ENCODE data around the gene TXNRD1. TPM values are rescaled to one million over a fixed set of nuclear protein-coding genes. Genes with fewer than 3 reads are reported as not detected.
"Not testable (repeated sequence)": the region's sequence is repeated elsewhere in the genome, so short reads cannot be mapped to it uniquely, and the experiment has no call there.

TXNRD1 gene
- total RNA-seq, 1 donor from 2014 or later, result 98.0 TPM

- H3K9me3 ChIP-seq (replicated peaks), result no peaks in the 10 kb centered on the region
- no peak overlapping the region for H3K4me3 ChIP-seq
- TF ChIP-seq CTCF (IDR thresholded peaks at IDR 0.05; ENCODE audit: borderline replicate concordance), result no peak
- intact Hi-C loops (cut with micrococcal nuclease), result no loop called here
- no peaks in the 10 kb centered on the region for H3K36me3 ChIP-seq
- H3K27me3 ChIP-seq (ENCODE audit: low read depth), result peaks cover 5% of the 10 kb centered on the region
- H3K4me1 ChIP-seq, result no peaks in the 10 kb centered on the region
- no peak for DNase-seq
- no peak overlapping the region for H3K27ac ChIP-seq (replicated peaks)
These were observed 8.0 kb upstream of the TXNRD1 start for GRCh38 chr12:104207416-104208205.

- peaks cover 16% of the 10 kb centered on the region for H3K4me1 ChIP-seq
- no peak overlapping the region for H3K27ac ChIP-seq (replicated peaks)
- no peaks in the 10 kb centered on the region for H3K36me3 ChIP-seq
- intact Hi-C loops (cut with micrococcal nuclease), result no loop called here
- H3K4me3 ChIP-seq, result no peak overlapping the region
- DNase-seq, result no peak
- no peaks in the 10 kb centered on the region for H3K9me3 ChIP-seq (replicated peaks)
- TF ChIP-seq CTCF (IDR thresholded peaks at IDR 0.05; ENCODE audit: borderline replicate concordance), result no peak
- no peaks in the 10 kb centered on the region for H3K27me3 ChIP-seq (ENCODE audit: low read depth)
These were observed 3.1 kb upstream of the TXNRD1 start for GRCh38 chr12:104212516-104212915.

- DNase-seq, result no peak
- intact Hi-C loops (cut with micrococcal nuclease), result no loop called here
- H3K4me1 ChIP-seq, result peaks cover 20% of the 10 kb centered on the region
- no peaks in the 10 kb centered on the region for H3K27me3 ChIP-seq (ENCODE audit: low read depth)
- no peaks in the 10 kb centered on the region for H3K9me3 ChIP-seq (replicated peaks)
- no peak overlapping the region for H3K4me3 ChIP-seq
- no peak overlapping the region for H3K27ac ChIP-seq (replicated peaks)
- no peaks in the 10 kb centered on the region for H3K36me3 ChIP-seq
- no peak for TF ChIP-seq CTCF (IDR thresholded peaks at IDR 0.05; ENCODE audit: borderline replicate concordance)
These were observed 1.6 kb upstream of the TXNRD1 start for GRCh38 chr12:104213952-104214351.

- Histone ChIP-seq H3K36me3 (no peaks in the 10 kb centered on the region), H3K27ac (replicated peaks) (peak overlapping the region; percentile 94), H3K27me3 (ENCODE audit: low read depth) (no peaks in the 10 kb centered on the region), H3K9me3 (replicated peaks) (no peaks in the 10 kb centered on the region), H3K4me1 (peaks cover 38% of the 10 kb centered on the region), H3K4me3 (peak overlapping the region; percentile 91)
- intact Hi-C loops (cut with micrococcal nuclease), result no loop called here
- DNase-seq, result no peak
- no peak for TF ChIP-seq CTCF (IDR thresholded peaks at IDR 0.05; ENCODE audit: borderline replicate concordance)
These were observed 944 bp downstream of the TXNRD1 start for GRCh38 chr12:104216521-104216924.

- H3K9me3 ChIP-seq (replicated peaks); intact Hi-C loops (cut with micrococcal nuclease); H3K4me3 ChIP-seq; H3K36me3 ChIP-seq; H3K27me3 ChIP-seq (ENCODE audit: low read depth); DNase-seq: not testable (repeated sequence)
- peaks cover 38% of the 10 kb centered on the region for H3K4me1 ChIP-seq
- H3K27ac ChIP-seq (replicated peaks), result peak overlapping the region; percentile 88
These were observed 2.9 kb downstream of the TXNRD1 start for GRCh38 chr12:104218506-104218905.

- Histone ChIP-seq H3K27ac (replicated peaks) (peak overlapping the region; percentile 88), H3K4me3 (no peak overlapping the region), H3K4me1 (peaks cover 38% of the 10 kb centered on the region), H3K9me3 (replicated peaks) (no peaks in the 10 kb centered on the region), H3K27me3 (ENCODE audit: low read depth) (no peaks in the 10 kb centered on the region), H3K36me3 (no peaks in the 10 kb centered on the region)
- no peak for DNase-seq
- intact Hi-C loops (cut with micrococcal nuclease), result no loop called here
- TF ChIP-seq CTCF (IDR thresholded peaks at IDR 0.05; ENCODE audit: borderline replicate concordance), result no peak
These were observed 3.4 kb downstream of the TXNRD1 start for GRCh38 chr12:104218935-104219334.
